CD4-positive, alpha-beta T cell (primary cell): ENCODE measurements around the gene SLC41A3. TPM values are rescaled to one million over a fixed set of nuclear protein-coding genes. Genes with fewer than 3 reads are reported as not detected.

ENCODE experiments used
- ATAC-seq: fragments of 200-7000 bp; cut with Tn5 transposase; one replicate; pipeline ENCODE4 v1.10.0; 2022; ENCODE audit warnings: mild to moderate bottlenecking; ENCODE audit not compliant: poor library complexity
- CTCF ChIA-PET: fragments of 350-600 bp; sonication (Branson Sonifier 250); formaldehyde crosslinking; loops from one replicate; lab custom pipeline; 2021; ENCODE audit warnings: antibody characterized with exemption, inconsistent platforms; lab: Charles Lee
- POLR2A ChIA-PET: fragments of 350-600 bp; sonication (Branson Sonifier 250); formaldehyde crosslinking; loops from one replicate; lab custom pipeline; 2021; ENCODE audit warnings: antibody characterized with exemption, inconsistent platforms; lab: Charles Lee
- DNase-seq, 14 experiments: peaks; one replicate each; pipeline ENCODE4 v3.0.0-alpha.2; 2013 to 2020; ENCODE audit warnings: mixed read lengths in 2 of 14
- H3K27ac ChIP-seq, 2 donors: one replicate each; pipeline versions ENCODE4 v1.5.1 to v1.7.0; 2013; ENCODE audit warnings: low read length in 2 of 2, low read depth in 1 of 2, mild to moderate bottlenecking in 1 of 2
- H3K27me3 ChIP-seq, 2 experiments: 1 replicate in 1 of 2; 2 replicates in 1 of 2; pipeline versions ENCODE4 v1.6.1 to v1.7.0; 2013; ENCODE audit warnings: low read length in 2 of 2, control low read depth in 1 of 2, mild to moderate bottlenecking in 1 of 2, moderate library complexity in 1 of 2; ENCODE audit not compliant: insufficient read depth in 2 of 2, control insufficient read depth in 1 of 2
- H3K36me3 ChIP-seq: one replicate; pipeline ENCODE4 v1.6.1; 2013; ENCODE audit warnings: low read length, control low read depth; ENCODE audit not compliant: insufficient read depth
- H3K4me1 ChIP-seq: one replicate; pipeline ENCODE4 v1.6.1; 2013; ENCODE audit warnings: low read length, control low read depth; ENCODE audit not compliant: insufficient read depth
- H3K4me3 ChIP-seq: one replicate; pipeline ENCODE4 v1.5.1; 2013; ENCODE audit warnings: mild to moderate bottlenecking, low read length, moderate library complexity
- H3K9me3 ChIP-seq, 2 experiments: 1 replicate in 1 of 2; 2 replicates in 1 of 2; pipeline versions ENCODE4 v1.6.1 to v1.7.0; 2013; ENCODE audit warnings: low read length in 2 of 2, mild to moderate bottlenecking in 2 of 2, control low read depth in 1 of 2, moderate library complexity in 1 of 2; ENCODE audit not compliant: control insufficient read depth in 1 of 2, insufficient read depth in 1 of 2
- H3K27ac Mint-ChIP-seq: one replicate; pipeline ENCODE4 v1.8.0; 2020; ENCODE audit warnings: mixed read lengths
- H3K27me3 Mint-ChIP-seq: one replicate; pipeline ENCODE4 v1.8.0; 2021; ENCODE audit warnings: mixed read lengths
- H3K36me3 Mint-ChIP-seq: one replicate; pipeline ENCODE4 v1.8.0; 2021; ENCODE audit warnings: low read depth, mixed read lengths
- H3K4me1 Mint-ChIP-seq: one replicate; pipeline ENCODE4 v1.8.0; 2021; ENCODE audit warnings: low read depth, mixed read lengths
- H3K4me3 Mint-ChIP-seq: one replicate; pipeline ENCODE4 v1.8.0; 2020; ENCODE audit warnings: mild to moderate bottlenecking, mixed read lengths
- H3K9me3 Mint-ChIP-seq: one replicate; pipeline ENCODE4 v1.8.0; 2020; ENCODE audit warnings: mixed read lengths
- CTCF ChIP-seq: fragments of 200-600 bp; IDR thresholded peaks from one replicate; pipeline ENCODE4 v1.8.0; 2022; ENCODE audit warnings: antibody characterized with exemption, mild to moderate bottlenecking
- intact Hi-C, 2 experiments: fragments of 100-400 bp; cut with DNase I in 1 of 2; cut with micrococcal nuclease in 1 of 2; formaldehyde crosslinking; loops; one replicate each; pipeline versions ENCODE4 v1.15.1 to v1.9.0; 2023 to 2025; cut with DNase I, micrococcal nuclease
- total RNA-seq, 174 experiments: library from RNA in 2 of 174; stranded (reverse) in 2 of 174; gene quantifications; one replicate each; pipeline ENCODE4 v1.2.3 and lab custom pipeline; 2021 to 2026

The SLC41A3 gene
- total RNA-seq, 2 experiments from 2014 or later = 26.5 to 29.1 TPM

- DNase-seq (peak in 1 of 14 experiments; percentile 6), ATAC-seq (no peak)
- POLR2A ChIA-PET = no interaction called here
- H3K27ac Mint-ChIP-seq = no peak overlapping the region
- H3K9me3 Mint-ChIP-seq = no peaks in the 10 kb centered on the region
- Histone ChIP-seq H3K27me3 (no peaks in the 10 kb centered on the region), H3K36me3 (no peaks in the 10 kb centered on the region), H3K9me3 (no peaks in the 10 kb centered on the region), H3K4me3 (no peak overlapping the region), H3K4me1 (no peaks in the 10 kb centered on the region), H3K27ac (no peak overlapping the region)
- CTCF ChIA-PET = no interaction called here
- H3K4me3 Mint-ChIP-seq = no peak overlapping the region
- H3K36me3 Mint-ChIP-seq = no peaks in the 10 kb centered on the region
- no peaks in the 10 kb centered on the region for H3K27me3 Mint-ChIP-seq
- H3K4me1 Mint-ChIP-seq = no peaks in the 10 kb centered on the region
- no peak for TF ChIP-seq CTCF
- intact Hi-C loops = no loop called here
These were observed 28.8 kb upstream of the SLC41A3 start for GRCh38 chr3:126112531-126113237.

DNA sequence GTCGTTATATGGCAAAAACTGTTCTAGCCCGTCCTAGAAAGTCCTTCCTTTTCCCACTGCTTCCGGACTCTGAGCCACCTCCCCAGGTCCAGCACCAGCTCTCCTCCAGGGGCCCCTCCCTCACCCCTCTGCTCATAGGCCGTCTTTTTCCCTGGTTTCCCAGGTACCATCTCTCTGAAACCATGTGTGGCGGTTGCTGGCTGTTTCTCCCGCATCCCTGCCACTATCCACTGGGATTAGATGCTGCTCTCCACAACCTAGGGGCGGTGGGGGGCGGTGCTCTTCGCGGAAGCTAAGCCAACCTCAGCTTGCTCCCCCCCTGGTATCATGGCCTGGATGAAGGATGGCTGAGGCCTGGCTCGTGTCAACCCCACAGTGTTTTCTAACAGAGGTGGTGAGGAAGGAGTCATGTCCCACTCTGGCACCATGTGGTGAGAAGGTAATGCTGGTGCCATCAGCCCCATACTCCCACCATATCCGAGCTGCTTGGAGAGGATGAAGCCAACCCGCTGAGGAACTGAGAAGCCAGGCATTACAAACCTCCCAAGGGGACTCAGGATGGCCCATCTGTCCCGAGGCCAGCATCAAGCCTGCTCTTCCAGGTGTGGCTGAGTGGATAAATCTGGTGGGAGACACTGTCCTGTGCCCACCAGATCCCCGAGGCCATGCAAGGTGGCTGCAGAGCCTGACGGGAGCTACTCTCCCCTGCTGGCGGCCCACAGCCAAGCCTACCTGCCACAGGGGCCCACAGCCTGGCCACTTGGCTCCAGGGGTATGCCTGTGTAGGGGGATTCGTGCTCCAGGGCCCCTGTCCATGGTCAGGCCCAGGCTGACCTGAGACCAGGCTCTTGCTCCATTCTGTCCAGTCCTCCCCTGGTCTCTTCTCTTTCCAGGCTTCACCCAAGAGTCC lies 27.9 kb upstream of the SLC41A3 start:
- Mint-ChIP-seq H3K4me1 (no peaks in the 10 kb centered on the region), H3K36me3 (no peaks in the 10 kb centered on the region), H3K4me3 (no peak overlapping the region), H3K27me3 (no peaks in the 10 kb centered on the region), H3K9me3 (no peaks in the 10 kb centered on the region), H3K27ac (no peak overlapping the region)
- peak in 1 of 14 experiments; percentile 3 for DNase-seq
- no peak for ATAC-seq
- TF ChIP-seq CTCF = no peak
- ChIA-PET POLR2A (no interaction called here), CTCF (no interaction called here)
- H3K4me1 ChIP-seq = no peaks in the 10 kb centered on the region
- no peaks in the 10 kb centered on the region for H3K27me3 ChIP-seq
- intact Hi-C loops = no loop called here
- no peak overlapping the region for H3K27ac ChIP-seq
- H3K36me3 ChIP-seq = no peaks in the 10 kb centered on the region
- H3K9me3 ChIP-seq = no peaks in the 10 kb centered on the region
- no peak overlapping the region for H3K4me3 ChIP-seq

GRCh38 chr3:126111126-126111551 lies 27.2 kb upstream of the SLC41A3 start:
- H3K4me1 Mint-ChIP-seq = no peaks in the 10 kb centered on the region
- H3K36me3 Mint-ChIP-seq = no peaks in the 10 kb centered on the region
- intact Hi-C loops = no loop called here
- no peak for ATAC-seq
- Histone ChIP-seq H3K9me3 (no peaks in the 10 kb centered on the region), H3K27me3 (no peaks in the 10 kb centered on the region), H3K4me3 (no peak overlapping the region), H3K36me3 (no peaks in the 10 kb centered on the region), H3K27ac (no peak overlapping the region), H3K4me1 (no peaks in the 10 kb centered on the region)
- H3K27ac Mint-ChIP-seq = no peak overlapping the region
- H3K27me3 Mint-ChIP-seq = no peaks in the 10 kb centered on the region
- H3K9me3 Mint-ChIP-seq = no peaks in the 10 kb centered on the region
- TF ChIP-seq CTCF = no peak
- POLR2A ChIA-PET = no interaction called here
- CTCF ChIA-PET = no interaction called here
- no peak overlapping the region for H3K4me3 Mint-ChIP-seq
- DNase-seq = peak in 1 of 14 experiments; percentile 1
